Measurements from ENCODE around the gene KIF4A. TPM values are rescaled to one million over a fixed set of nuclear protein-coding genes. Genes with fewer than 3 reads are reported as not detected.

Gene KIF4A
- total RNA-seq, 1 donor from 2014 or later = 13.9 TPM

- no peak for DNase-seq (ENCODE audit: low read depth, low spot score)
These were observed 147.1 kb downstream of the KIF4A start for GRCh38 chrX:70437011-70437410.

- no peak for DNase-seq (ENCODE audit: low read depth, low spot score)
These were observed 148.2 kb downstream of the KIF4A start for GRCh38 chrX:70437921-70438665.

- no peak for DNase-seq (ENCODE audit: low read depth, low spot score)
These were observed 149.1 kb downstream of the KIF4A start for GRCh38 chrX:70439016-70439415.

DNA sequence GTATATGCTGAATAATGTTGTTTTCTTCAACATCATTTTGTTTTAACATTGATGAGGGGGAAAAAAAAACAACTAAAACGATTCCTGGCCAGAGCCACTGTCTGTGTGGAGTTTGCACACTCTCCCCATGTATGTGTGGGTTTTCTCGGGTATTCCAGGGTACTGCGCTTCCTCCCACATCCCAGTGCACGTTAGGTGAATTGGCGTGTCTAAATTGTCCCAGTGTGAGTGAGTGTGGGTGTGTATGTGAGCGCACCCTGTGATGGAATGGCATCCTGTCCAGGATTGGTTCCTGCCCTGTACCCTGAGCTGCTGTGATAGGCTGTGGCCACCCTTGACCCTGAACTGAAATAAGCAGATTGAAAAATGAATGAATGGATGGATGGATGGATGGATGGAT lies 152.3 kb downstream of the KIF4A start:
- DNase-seq (ENCODE audit: low read depth, low spot score) = no peak

DNA sequence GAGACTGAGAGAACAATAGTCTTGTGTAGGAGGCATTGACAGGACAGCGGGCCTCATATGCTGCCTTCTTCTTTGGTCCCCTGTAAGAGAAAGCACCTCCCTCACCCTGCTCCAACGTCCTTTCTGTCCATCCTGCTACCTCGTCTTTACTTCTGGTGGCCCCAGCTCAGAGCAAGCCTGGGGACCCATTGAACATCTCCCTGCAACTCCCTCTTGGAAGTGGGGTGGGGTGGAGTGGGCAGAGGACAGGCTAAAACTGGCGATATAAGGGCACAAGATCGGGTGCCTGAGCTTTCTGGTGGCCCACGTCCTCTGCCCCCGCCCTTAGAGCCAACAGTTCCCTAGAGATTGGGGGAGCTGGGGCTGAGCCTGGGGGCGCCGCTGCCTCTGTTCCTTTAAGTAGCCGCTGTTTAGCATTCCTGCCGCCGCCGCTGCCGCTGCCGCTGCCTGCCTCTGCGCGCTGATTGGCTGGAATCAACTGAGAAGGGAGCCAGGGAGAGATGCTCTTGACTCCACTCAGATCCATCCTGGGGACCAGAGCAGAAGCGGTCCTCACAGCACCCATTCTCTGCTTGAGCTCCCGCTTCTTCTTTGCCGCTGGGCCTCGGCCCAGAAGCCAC lies 154.5 kb downstream of the KIF4A start, which contains the start of gene DLG3:
TSS of gene DLG3 (plus strand) at position 510 of the 620 bp plus-strand sequence. CDS start 367 bp downstream, outside the sequence.
- no peak for DNase-seq (ENCODE audit: low read depth, low spot score)

DNA sequence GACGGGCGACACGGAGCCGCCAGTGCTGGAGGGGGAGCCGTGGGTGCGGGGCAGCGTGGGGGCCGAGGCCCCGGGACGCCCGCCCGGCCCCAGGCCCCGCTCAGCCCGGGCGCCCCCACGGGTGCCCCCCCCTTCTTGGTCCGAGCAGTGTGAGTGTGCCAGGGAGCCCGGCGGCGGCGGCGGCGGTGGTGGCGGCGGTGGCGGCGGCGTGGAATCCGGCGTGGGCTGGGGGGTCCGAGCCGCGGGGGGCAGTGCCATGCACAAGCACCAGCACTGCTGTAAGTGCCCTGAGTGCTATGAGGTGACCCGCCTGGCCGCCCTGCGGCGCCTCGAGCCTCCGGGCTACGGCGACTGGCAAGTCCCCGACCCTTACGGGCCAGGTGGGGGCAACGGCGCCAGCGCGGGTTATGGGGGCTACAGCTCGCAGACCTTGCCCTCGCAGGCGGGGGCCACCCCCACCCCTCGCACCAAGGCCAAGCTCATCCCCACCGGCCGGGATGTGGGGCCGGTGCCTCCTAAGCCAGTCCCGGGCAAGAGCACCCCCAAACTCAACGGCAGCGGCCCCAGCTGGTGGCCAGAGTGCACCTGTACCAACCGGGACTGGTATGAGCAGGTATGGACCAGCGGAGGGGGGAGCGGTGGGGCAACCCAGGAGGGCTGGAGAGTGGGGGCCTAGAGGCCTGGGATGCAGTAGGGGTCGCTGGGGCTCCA lies 155.2 kb downstream of the KIF4A start:
- DNase-seq (ENCODE audit: low read depth, low spot score) = no peak

GRCh38 chrX:70445951-70446350 lies 156.0 kb downstream of the KIF4A start:
- DNase-seq (ENCODE audit: low read depth, low spot score) = no peak

GRCh38 chrX:70446380-70447350 lies 156.8 kb downstream of the KIF4A start:
- no peak for DNase-seq (ENCODE audit: low read depth, low spot score)

- no peak for DNase-seq (ENCODE audit: low read depth, low spot score)
These were observed 159.6 kb downstream of the KIF4A start for GRCh38 chrX:70449457-70449966.

DNA sequence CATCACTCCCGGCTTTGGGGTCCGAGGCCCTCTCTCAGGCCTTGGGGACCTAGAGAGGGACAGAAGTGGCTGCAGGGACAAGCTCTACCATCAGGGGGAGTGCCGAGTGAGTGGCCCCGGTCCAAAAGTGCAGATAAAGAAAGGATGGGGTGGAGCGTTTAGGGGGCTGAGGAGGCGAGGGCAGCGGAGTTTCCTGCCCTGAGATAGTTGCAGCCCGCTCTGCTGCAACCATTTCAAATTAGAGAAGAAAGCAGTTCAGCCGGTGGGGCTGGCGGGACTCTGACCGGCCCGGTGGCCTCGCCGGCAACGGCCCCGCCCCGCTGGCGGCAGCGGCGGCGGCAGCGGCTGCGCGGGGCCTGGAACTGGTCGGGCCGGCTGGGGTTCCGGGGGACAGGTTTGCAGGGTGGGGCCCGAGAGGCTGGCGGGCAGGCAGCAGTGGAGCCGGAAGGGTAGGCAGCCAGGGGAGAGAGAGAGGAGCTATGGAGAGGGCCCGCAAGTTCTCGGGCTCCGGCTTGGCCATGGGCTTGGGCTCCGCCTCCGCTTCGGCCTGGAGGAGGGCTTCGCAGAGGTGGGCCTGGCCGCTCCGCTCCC lies 162.3 kb downstream of the KIF4A start:
- DNase-seq (ENCODE audit: low read depth, low spot score) = no peak

GRCh38 chrX:70453024-70453618 lies 163.2 kb downstream of the KIF4A start:
- DNase-seq (ENCODE audit: low read depth, low spot score) = no peak

- no peak for DNase-seq (ENCODE audit: low read depth, low spot score)
These were observed 164.8 kb downstream of the KIF4A start for GRCh38 chrX:70454441-70455365.

DNA sequence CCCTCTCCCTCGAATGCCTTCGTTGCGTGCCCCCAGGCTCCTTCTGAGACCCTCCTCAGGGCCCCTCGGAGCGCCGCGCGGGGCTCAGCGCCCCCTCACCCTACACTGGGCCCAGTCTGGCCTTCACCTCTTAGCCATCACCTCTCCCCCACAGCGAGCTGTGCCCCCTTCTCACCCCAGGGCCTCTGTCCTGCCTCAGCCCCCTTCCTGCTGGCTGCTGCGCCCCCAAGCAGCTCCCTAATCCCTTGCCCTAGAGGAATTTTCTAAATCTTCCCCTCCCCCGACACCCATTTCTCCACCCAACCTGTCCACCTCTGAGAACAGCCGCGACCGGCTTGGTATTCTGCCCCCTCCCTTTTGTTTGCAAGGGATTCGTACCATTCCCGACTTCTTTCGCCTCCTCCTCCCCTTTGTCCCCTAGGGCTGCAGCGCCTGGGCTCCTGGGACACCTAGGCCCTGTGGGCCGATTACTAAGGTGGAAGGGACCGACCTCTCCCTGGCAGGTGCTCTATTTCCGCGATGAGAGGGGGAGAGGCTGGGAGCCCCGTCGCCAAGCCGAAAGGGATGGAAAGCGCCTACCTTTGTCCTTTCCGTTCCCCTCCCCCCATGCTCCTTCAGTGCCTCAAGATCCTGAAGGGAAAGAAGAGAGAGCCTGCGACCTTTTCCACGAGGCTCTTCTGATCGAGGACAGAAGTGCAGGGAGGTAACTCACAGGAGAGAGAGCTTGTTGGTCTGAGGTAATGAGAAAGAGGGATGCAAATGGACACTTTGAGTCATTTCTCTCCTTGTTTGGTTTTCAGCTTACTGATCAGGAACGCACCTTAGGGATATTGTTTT lies 165.7 kb downstream of the KIF4A start:
- no peak for DNase-seq (ENCODE audit: low read depth, low spot score)

DNA sequence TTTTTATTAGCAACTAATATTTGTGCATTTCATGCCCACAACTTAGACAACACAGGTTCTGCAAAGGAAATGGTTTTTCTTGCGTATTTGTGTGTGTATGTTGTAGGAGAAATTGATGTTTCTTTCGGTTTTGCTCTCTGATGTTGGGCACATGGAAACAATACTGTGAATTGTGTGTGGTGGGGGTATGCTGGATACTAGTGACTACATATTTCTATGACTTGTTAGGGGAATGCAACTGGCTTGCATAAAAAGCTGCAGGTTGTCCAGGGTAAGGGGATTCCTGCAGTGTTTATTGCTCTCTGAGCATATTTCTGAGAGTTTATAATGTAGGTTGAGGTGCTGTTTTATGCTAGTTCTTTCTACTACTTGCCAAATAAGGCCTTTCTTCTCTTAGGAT lies 166.4 kb downstream of the KIF4A start:
- DNase-seq (ENCODE audit: low read depth, low spot score) = no peak

DNA sequence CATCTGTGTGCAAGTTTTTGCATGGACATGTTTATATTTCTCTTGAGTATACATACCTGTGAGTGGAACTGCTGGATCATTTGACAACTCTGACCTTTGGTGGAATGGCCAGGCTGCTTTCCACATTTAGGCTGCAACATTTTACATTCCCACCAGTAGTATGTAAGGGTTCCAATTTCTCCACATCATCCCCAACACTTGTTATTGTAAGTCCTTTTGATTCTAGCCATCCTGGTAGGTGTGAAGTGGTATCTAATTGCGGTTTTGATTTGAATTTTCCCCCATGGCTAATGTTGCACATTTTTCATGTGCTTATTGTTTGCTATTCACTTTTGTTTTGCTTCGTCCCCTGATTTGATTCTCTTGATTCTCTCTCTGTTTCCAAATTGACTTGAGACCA lies 171.1 kb downstream of the KIF4A start:
- DNase-seq (ENCODE audit: low read depth, low spot score) = no peak

- no peak for DNase-seq (ENCODE audit: low read depth, low spot score)
These were observed 174.1 kb downstream of the KIF4A start for GRCh38 chrX:70464051-70464450.

GRCh38 chrX:70466968-70467367 lies 177.1 kb downstream of the KIF4A start:
- DNase-seq (ENCODE audit: low read depth, low spot score) = no peak

DNA sequence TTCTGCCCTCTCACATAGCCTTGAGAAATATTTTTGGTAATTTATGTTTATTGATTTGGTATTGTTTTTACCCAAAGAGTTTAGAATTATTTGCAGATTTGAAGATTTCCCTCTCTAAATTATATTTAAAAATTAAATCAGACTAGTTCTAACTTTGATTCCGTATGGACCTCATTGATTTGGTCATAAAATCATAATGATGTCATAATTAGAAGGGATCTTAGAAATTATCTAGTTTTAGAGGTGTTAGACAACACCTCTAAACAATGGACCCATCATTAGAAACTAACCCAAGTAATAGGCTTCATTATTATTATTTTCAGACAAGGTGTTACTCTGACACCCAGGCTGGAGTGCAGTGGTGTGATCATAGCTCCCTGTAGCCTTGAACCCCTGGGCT lies 178.8 kb downstream of the KIF4A start:
- DNase-seq (ENCODE audit: low read depth, low spot score) = no peak
